22Rv1 (cell line): ENCODE measurements around the gene RHBDL3.

Source experiments
- CTCF ChIP-seq: fragments of 450-650 bp; IDR thresholded peaks from 2 replicates; pipeline ENCODE4 v1.5.1; 2017; ENCODE audit warnings: mild to moderate bottlenecking
- ZFX ChIP-seq: fragments of 450-650 bp; IDR thresholded peaks from 2 replicates; pipeline ENCODE4 v1.6.1; 2017; ENCODE audit warnings: antibody characterized with exemption, borderline replicate concordance

DNA sequence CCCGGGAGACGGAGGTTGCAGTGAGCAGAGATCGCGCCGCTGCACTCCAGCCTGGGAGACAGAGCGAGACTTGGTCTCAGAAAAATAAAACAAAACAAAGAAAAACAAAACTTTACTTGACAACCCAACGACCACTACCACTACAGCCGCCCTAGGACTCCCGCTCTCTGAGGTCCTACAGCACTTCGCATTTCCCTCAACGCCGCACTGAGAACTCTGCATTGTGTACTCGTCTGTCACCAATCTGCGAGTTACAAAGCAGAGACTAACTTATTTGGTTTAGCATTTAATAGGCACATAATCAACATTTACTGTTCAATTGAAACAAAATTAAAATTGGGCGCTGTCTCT, 83.8 kb downstream of the RHBDL3 start:
- TF ChIP-seq CTCF (no peak), ZFX (no peak)
